ENCODE results near the gene EZR. TPM values are rescaled to one million over a fixed set of nuclear protein-coding genes. Genes with fewer than 3 reads are reported as not detected.

The EZR gene
- total and polyA plus RNA-seq, 2 donors (not counting 1 experiment from before 2014, with no cell fraction given), result 227 to 945 TPM

DNA sequence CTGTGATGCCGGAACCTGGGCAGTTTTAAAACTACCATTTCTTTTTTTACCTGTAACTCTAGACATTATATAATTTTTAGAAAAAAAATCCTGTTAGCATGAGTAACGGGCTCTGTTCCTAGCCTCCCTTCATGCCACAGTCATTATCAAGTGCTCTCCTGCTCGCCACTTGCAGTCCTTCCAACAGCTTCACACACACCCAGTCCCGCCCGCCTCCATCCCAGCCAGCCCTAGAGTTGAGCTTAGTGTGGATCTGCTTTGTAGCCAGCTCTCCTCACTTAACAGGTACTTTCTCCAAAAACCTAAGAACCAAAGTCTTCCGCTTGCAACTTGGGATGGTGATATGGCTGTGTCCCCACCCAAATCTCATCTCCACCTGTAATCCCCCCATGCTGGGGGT lies 51.5 kb downstream of the EZR start:
- no peak overlapping the region for H3K27ac ChIP-seq (ENCODE audit: low read length in 2 of 2)
- H3K27ac Mint-ChIP-seq, result no peak overlapping the region
- no peak overlapping the region for H3K4me3 Mint-ChIP-seq
- DNase-seq, result peak; percentile 42
- no CpG with 5 or more reads among the region's 6 CpGs for WGBS (ENCODE audit: insufficient coverage)
- CTCF ChIA-PET, result interaction anchor here (0.5 to 1.4 kb wide), 2 partner anchors 194 to 205 kb away, joined by 3 to 7 read pairs; no protein-coding TSS in a partner anchor
- no peaks in the 10 kb centered on the region for H3K4me1 ChIP-seq (ENCODE audit: control insufficient read depth in 2 of 2, insufficient read depth in 2 of 2, low read length in 2 of 2)
- no peak overlapping the region for H2AFZ ChIP-seq (ENCODE audit: insufficient read depth, low read depth, low read length, poor library complexity, severe bottlenecking)
- H3K4me3 ChIP-seq (ENCODE audit: control extremely low read depth in 1 of 5, extremely low read depth in 1 of 5, insufficient read depth in 1 of 5, low read depth in 2 of 5, low read length in 4 of 5), result no peak overlapping the region
- no peaks in the 10 kb centered on the region for H3K27me3 ChIP-seq (replicated peaks in 1 of 4; ENCODE audit: control extremely low read depth in 1 of 4, control insufficient read depth in 3 of 4, insufficient read depth in 4 of 4, low read length in 3 of 4)
- no peaks in the 10 kb centered on the region for H3K27me3 Mint-ChIP-seq
- H3K9me3 Mint-ChIP-seq (ENCODE audit: insufficient read depth), result no peaks in the 10 kb centered on the region
- intact Hi-C loops (cut with micrococcal nuclease), result no loop called here
- H3K9ac ChIP-seq (ENCODE audit: low read length), result no peak overlapping the region
- H4K20me1 ChIP-seq (ENCODE audit: control insufficient read depth, insufficient read depth, low read length, poor library complexity, severe bottlenecking), result peaks cover 80% of the 10 kb centered on the region
- no peak for ATAC-seq (ENCODE audit: low read depth)
- H3K79me2 ChIP-seq (ENCODE audit: control insufficient read depth, insufficient read depth, low read length), result peaks cover 12% of the 10 kb centered on the region
- no peak for TF ChIP-seq EZH2 (IDR thresholded peaks at IDR 0.05; ENCODE audit: borderline replicate concordance, insufficient read depth, low read depth, low read length, poor library complexity, severe bottlenecking)
- peaks cover 2% of the 10 kb centered on the region for H3K4me1 Mint-ChIP-seq
- H3K4me2 ChIP-seq (replicated peaks; ENCODE audit: low read depth, low read length, poor library complexity, severe bottlenecking), result no peak overlapping the region
- H3K36me3 ChIP-seq (replicated peaks in 1 of 2; ENCODE audit: control extremely low read depth in 1 of 2, control insufficient read depth in 1 of 2, extremely low read depth in 1 of 2, insufficient read depth in 2 of 2, low read length in 1 of 2), result peaks cover 32 to 80% of the 10 kb centered on the region in 2 experiments
- no peaks in the 10 kb centered on the region for H3K9me3 ChIP-seq (ENCODE audit: control extremely low read depth in 1 of 3, control insufficient read depth in 2 of 3, insufficient read depth in 1 of 3, low read length in 2 of 3)
- POLR2A ChIA-PET, result interaction anchor here (1.4 kb wide), 1 partner anchor 64 kb away, joined by 4 read pairs; no protein-coding TSS in a partner anchor

DNA sequence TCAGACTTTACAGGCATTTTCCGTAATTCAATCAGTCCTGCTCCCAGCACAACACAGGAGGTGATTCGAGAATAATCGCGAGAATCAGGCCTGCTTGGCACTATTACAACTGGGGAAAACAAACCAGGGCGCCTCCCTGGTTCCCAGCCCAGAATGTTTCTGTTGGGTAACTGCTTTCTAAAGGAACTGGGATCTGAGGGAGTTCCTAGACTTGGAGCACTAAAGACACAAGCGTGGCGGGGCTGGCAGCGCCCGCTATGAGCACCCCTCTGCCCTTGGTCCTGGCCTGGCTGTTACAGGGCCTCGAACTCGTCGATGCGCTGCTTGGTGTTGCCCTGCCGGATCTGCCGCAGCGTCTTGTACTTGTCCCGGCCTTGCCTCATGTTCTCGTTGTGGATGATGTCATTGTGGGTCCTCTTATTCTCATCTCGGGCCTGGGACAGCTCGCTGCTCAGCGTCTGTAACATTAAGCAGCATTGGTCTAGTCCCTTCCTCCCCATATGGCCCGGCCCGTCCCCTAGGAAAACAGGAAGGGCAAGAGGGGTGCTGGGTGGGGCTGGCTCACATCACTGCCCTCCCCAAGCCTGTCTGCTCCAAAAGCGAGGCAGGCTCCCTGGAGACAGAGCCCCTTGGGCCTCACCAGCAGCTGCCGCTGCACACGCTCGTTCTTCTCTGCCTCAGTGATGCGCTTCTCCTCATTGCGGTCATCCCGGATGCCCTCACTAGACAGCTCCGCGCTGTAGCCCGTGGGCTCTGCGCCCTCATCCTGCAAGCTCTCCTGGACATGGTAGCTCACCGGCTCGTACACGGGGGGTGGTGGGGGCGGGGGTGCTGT lies 52.3 kb downstream of the EZR start:
- H4K20me1 ChIP-seq (ENCODE audit: control insufficient read depth, insufficient read depth, low read length, poor library complexity, severe bottlenecking), result peaks cover 72% of the 10 kb centered on the region
- 95% methylated on average over 29 of the region's 38 CpGs for WGBS (ENCODE audit: insufficient coverage)
- H3K9ac ChIP-seq (ENCODE audit: low read length), result no peak overlapping the region
- peaks cover 2% of the 10 kb centered on the region for H3K4me1 Mint-ChIP-seq
- H3K79me2 ChIP-seq (ENCODE audit: control insufficient read depth, insufficient read depth, low read length), result peaks cover 5% of the 10 kb centered on the region
- intact Hi-C loops (cut with micrococcal nuclease), result no loop called here
- no peak overlapping the region for H3K4me2 ChIP-seq (replicated peaks; ENCODE audit: low read depth, low read length, poor library complexity, severe bottlenecking)
- no peak overlapping the region for H3K4me3 Mint-ChIP-seq
- TF ChIP-seq EZH2 (IDR thresholded peaks at IDR 0.05; ENCODE audit: borderline replicate concordance, insufficient read depth, low read depth, low read length, poor library complexity, severe bottlenecking), result no peak
- TF ChIP-seq, protein P1, sequence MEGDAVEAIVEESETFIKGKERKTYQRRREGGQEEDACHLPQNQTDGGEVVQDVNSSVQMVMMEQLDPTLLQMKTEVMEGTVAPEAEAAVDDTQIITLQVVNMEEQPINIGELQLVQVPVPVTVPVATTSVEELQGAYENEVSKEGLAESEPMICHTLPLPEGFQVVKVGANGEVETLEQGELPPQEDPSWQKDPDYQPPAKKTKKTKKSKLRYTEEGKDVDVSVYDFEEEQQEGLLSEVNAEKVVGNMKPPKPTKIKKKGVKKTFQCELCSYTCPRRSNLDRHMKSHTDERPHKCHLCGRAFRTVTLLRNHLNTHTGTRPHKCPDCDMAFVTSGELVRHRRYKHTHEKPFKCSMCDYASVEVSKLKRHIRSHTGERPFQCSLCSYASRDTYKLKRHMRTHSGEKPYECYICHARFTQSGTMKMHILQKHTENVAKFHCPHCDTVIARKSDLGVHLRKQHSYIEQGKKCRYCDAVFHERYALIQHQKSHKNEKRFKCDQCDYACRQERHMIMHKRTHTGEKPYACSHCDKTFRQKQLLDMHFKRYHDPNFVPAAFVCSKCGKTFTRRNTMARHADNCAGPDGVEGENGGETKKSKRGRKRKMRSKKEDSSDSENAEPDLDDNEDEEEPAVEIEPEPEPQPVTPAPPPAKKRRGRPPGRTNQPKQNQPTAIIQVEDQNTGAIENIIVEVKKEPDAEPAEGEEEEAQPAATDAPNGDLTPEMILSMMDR (IDR thresholded peaks at IDR 0.05), result no peak
- peak; percentile 57 for DNase-seq
- H3K9me3 Mint-ChIP-seq (ENCODE audit: insufficient read depth), result no peaks in the 10 kb centered on the region
- peaks cover 32 to 71% of the 10 kb centered on the region in 2 experiments for H3K36me3 ChIP-seq (replicated peaks in 1 of 2; ENCODE audit: control extremely low read depth in 1 of 2, control insufficient read depth in 1 of 2, extremely low read depth in 1 of 2, insufficient read depth in 2 of 2, low read length in 1 of 2)
- no peak overlapping the region for H2AFZ ChIP-seq (ENCODE audit: insufficient read depth, low read depth, low read length, poor library complexity, severe bottlenecking)
- ATAC-seq (ENCODE audit: low read depth), result no peak
- no peaks in the 10 kb centered on the region for H3K4me1 ChIP-seq (ENCODE audit: control insufficient read depth in 2 of 2, insufficient read depth in 2 of 2, low read length in 2 of 2)
- no peaks in the 10 kb centered on the region for H3K27me3 ChIP-seq (replicated peaks in 1 of 4; ENCODE audit: control extremely low read depth in 1 of 4, control insufficient read depth in 3 of 4, insufficient read depth in 4 of 4, low read length in 3 of 4)
- H3K27me3 Mint-ChIP-seq, result no peaks in the 10 kb centered on the region
- CTCF ChIA-PET, result interaction anchor here (1.0 to 2.7 kb wide), 8 partner anchors 26 to 553 kb away, joined by 3 to 8 read pairs (median 4); no protein-coding TSS in a partner anchor
- POLR2A ChIA-PET, result interaction anchor here (0.7 to 1.5 kb wide), 3 partner anchors 18 to 95 kb away, joined by 4 to 6 read pairs (median 4); no protein-coding TSS in a partner anchor
- H3K4me3 ChIP-seq (ENCODE audit: control extremely low read depth in 1 of 5, extremely low read depth in 1 of 5, insufficient read depth in 1 of 5, low read depth in 2 of 5, low read length in 4 of 5), result no peak overlapping the region
- H3K27ac ChIP-seq (ENCODE audit: low read length in 2 of 2), result no peak overlapping the region
- H3K27ac Mint-ChIP-seq, result peak overlapping the region; percentile 71
- no peaks in the 10 kb centered on the region for H3K9me3 ChIP-seq (ENCODE audit: control extremely low read depth in 1 of 3, control insufficient read depth in 2 of 3, insufficient read depth in 1 of 3, low read length in 2 of 3)
